ENCODE measurements around the gene NEU3. TPM values are rescaled to one million over a fixed set of nuclear protein-coding genes. Genes with fewer than 3 reads are reported as not detected.
"Not testable (repeated sequence)": the region's sequence is repeated elsewhere in the genome, so short reads cannot be mapped to it uniquely, and the experiment has no call there.

NEU3 gene
- total RNA-seq, 1 experiment from 2014 or later = 5.7 TPM

- DNase-seq (ENCODE audit: low read depth in 1 of 2, low spot score in 2 of 2); H3K27ac ChIP-seq; H3K27me3 ChIP-seq (replicated peaks); H3K4me3 ChIP-seq; H3K9me3 ChIP-seq (replicated peaks); H3K36me3 ChIP-seq; H3K4me1 ChIP-seq (replicated peaks): not testable (repeated sequence)
Measured at GRCh38 chr11:75046668-75047067, 57.9 kb downstream of the NEU3 start.

- Histone ChIP-seq H3K27ac (no peak overlapping the region), H3K9me3 (replicated peaks) (no peaks in the 10 kb centered on the region), H3K4me3 (no peak overlapping the region), H3K27me3 (replicated peaks) (no peaks in the 10 kb centered on the region), H3K36me3 (no peaks in the 10 kb centered on the region), H3K4me1 (replicated peaks) (no peaks in the 10 kb centered on the region)
- DNase-seq (ENCODE audit: low read depth in 1 of 2, low spot score in 2 of 2) = no peak
Measured at GRCh38 chr11:75047191-75047590, 58.5 kb downstream of the NEU3 start.

- not testable (repeated sequence) for H3K4me3 ChIP-seq; H3K36me3 ChIP-seq; H3K27me3 ChIP-seq (replicated peaks); H3K9me3 ChIP-seq (replicated peaks); H3K4me1 ChIP-seq (replicated peaks); H3K27ac ChIP-seq; DNase-seq (ENCODE audit: low read depth in 1 of 2, low spot score in 2 of 2)
Measured at GRCh38 chr11:75049501-75050266, 61.0 kb downstream of the NEU3 start.

GRCh38 chr11:75050516-75050915, 61.8 kb downstream of the NEU3 start:
- Histone ChIP-seq H3K9me3 (replicated peaks) (no peaks in the 10 kb centered on the region), H3K36me3 (no peaks in the 10 kb centered on the region), H3K27me3 (replicated peaks) (no peaks in the 10 kb centered on the region), H3K4me1 (replicated peaks) (no peaks in the 10 kb centered on the region), H3K4me3 (no peak overlapping the region), H3K27ac (no peak overlapping the region)
- no peak for DNase-seq (ENCODE audit: low read depth in 1 of 2, low spot score in 2 of 2)

- no peaks in the 10 kb centered on the region for H3K9me3 ChIP-seq (replicated peaks)
- DNase-seq (ENCODE audit: low read depth in 1 of 2, low spot score in 2 of 2) = no peak
- H3K4me1 ChIP-seq (replicated peaks) = no peaks in the 10 kb centered on the region
- H3K27ac ChIP-seq = no peak overlapping the region
- H3K27me3 ChIP-seq (replicated peaks) = no peaks in the 10 kb centered on the region
- H3K36me3 ChIP-seq = no peaks in the 10 kb centered on the region
- H3K4me3 ChIP-seq = no peak overlapping the region
Measured at GRCh38 chr11:75051043-75051442, 62.3 kb downstream of the NEU3 start.

GRCh38 chr11:75052457-75052856, 63.7 kb downstream of the NEU3 start:
- H3K36me3 ChIP-seq = no peaks in the 10 kb centered on the region
- no peaks in the 10 kb centered on the region for H3K4me1 ChIP-seq (replicated peaks)
- no peak overlapping the region for H3K4me3 ChIP-seq
- no peaks in the 10 kb centered on the region for H3K27me3 ChIP-seq (replicated peaks)
- H3K9me3 ChIP-seq (replicated peaks) = no peaks in the 10 kb centered on the region
- no peak overlapping the region for H3K27ac ChIP-seq
- no peak for DNase-seq (ENCODE audit: low read depth in 1 of 2, low spot score in 2 of 2)

GRCh38 chr11:75055511-75055910, 66.8 kb downstream of the NEU3 start:
- no peak for DNase-seq (ENCODE audit: low read depth in 1 of 2, low spot score in 2 of 2)
- Histone ChIP-seq H3K4me1 (replicated peaks) (no peaks in the 10 kb centered on the region), H3K27ac (no peak overlapping the region), H3K9me3 (replicated peaks) (no peaks in the 10 kb centered on the region), H3K27me3 (replicated peaks) (no peaks in the 10 kb centered on the region), H3K36me3 (no peaks in the 10 kb centered on the region), H3K4me3 (no peak overlapping the region)

- no peak for DNase-seq (ENCODE audit: low read depth in 1 of 2, low spot score in 2 of 2)
- Histone ChIP-seq H3K9me3 (replicated peaks) (no peaks in the 10 kb centered on the region), H3K4me3 (no peak overlapping the region), H3K4me1 (replicated peaks) (no peaks in the 10 kb centered on the region), H3K36me3 (no peaks in the 10 kb centered on the region), H3K27ac (no peak overlapping the region), H3K27me3 (replicated peaks) (no peaks in the 10 kb centered on the region)
Measured at GRCh38 chr11:75056814-75057213, 68.1 kb downstream of the NEU3 start.

- DNase-seq (ENCODE audit: low read depth in 1 of 2, low spot score in 2 of 2) = no peak
- H3K36me3 ChIP-seq = no peaks in the 10 kb centered on the region
- no peaks in the 10 kb centered on the region for H3K9me3 ChIP-seq (replicated peaks)
- H3K27me3 ChIP-seq (replicated peaks) = no peaks in the 10 kb centered on the region
- no peak overlapping the region for H3K27ac ChIP-seq
- no peak overlapping the region for H3K4me3 ChIP-seq
- no peaks in the 10 kb centered on the region for H3K4me1 ChIP-seq (replicated peaks)
Measured at GRCh38 chr11:75059299-75059698, 70.6 kb downstream of the NEU3 start.

- H3K4me1 ChIP-seq (replicated peaks) = no peaks in the 10 kb centered on the region
- H3K36me3 ChIP-seq = no peaks in the 10 kb centered on the region
- 0 out of 2 replicates have a peak, but pooled peaks cover 3% of the 10 kb centered on the region for H3K27me3 ChIP-seq (replicated peaks)
- no peak overlapping the region for H3K27ac ChIP-seq
- H3K4me3 ChIP-seq = no peak overlapping the region
- no peaks in the 10 kb centered on the region for H3K9me3 ChIP-seq (replicated peaks)
- no peak for DNase-seq (ENCODE audit: low read depth in 1 of 2, low spot score in 2 of 2)
Measured at GRCh38 chr11:75063741-75064314, 75.1 kb downstream of the NEU3 start.

- Histone ChIP-seq H3K9me3 (replicated peaks) (no peaks in the 10 kb centered on the region), H3K4me3 (no peak overlapping the region), H3K4me1 (replicated peaks) (no peaks in the 10 kb centered on the region), H3K27ac (no peak overlapping the region), H3K36me3 (no peaks in the 10 kb centered on the region), H3K27me3 (replicated peaks) (0 out of 2 replicates have a peak, but pooled peaks cover 3% of the 10 kb centered on the region)
- DNase-seq (ENCODE audit: low read depth in 1 of 2, low spot score in 2 of 2) = no peak
Measured at GRCh38 chr11:75066061-75066460, 77.3 kb downstream of the NEU3 start.

Other genes with a start within 250 kb of the NEU3 start
- 4.8 and 9.4 TPM in 2 replicates for gene RNF169, start 240.1 kb upstream of the NEU3 start, total RNA-seq (2014; rRNA removed; shearing (Covaris generic))
- 2.2 and 3.6 TPM in 2 replicates for gene XRRA1, start 39.8 kb upstream of the NEU3 start, total RNA-seq (2014; rRNA removed; shearing (Covaris generic))
- 16.3 and 22.0 TPM in 2 replicates for gene SPCS2, start 39.7 kb upstream of the NEU3 start, total RNA-seq (2014; rRNA removed; shearing (Covaris generic))
- gene OR2AT4, start 107.9 kb downstream of the NEU3 start, total RNA-seq (2014; rRNA removed; shearing (Covaris generic)) = not detected in 2 replicates
- 0.13 and 2.2 TPM in 2 replicates for gene SLCO2B1, start 162.2 kb downstream of the NEU3 start, total RNA-seq (2014; rRNA removed; shearing (Covaris generic))

Data from SJSA1 (cell line).